HepG2 (cell line): Measurements from ENCODE around the gene IRAK2. TPM values are rescaled to one million over a fixed set of nuclear protein-coding genes. Genes with fewer than 3 reads are reported as not detected.

Source experiments
- ATAD3A ChIP-seq: sonication (generic); formaldehyde crosslinking; IDR thresholded peaks from 2 replicates; pipeline ENCODE4 v1.4.0; 2020; ENCODE audit warnings: missing genetic modification reagents
- CHD4 ChIP-seq: fragments of 200-600 bp; sonication (generic); IDR thresholded peaks from 2 replicates; pipeline ENCODE4 v1.7.0; 2017; ENCODE audit warnings: mild to moderate bottlenecking, low read length, borderline replicate concordance
- DBP ChIP-seq: sonication (generic); formaldehyde crosslinking; IDR thresholded peaks from 2 replicates; pipeline ENCODE4 v1.4.0; 2020; ENCODE audit warnings: missing genetic modification reagents; ENCODE audit errors: not compliant biosample characterization
- EEA1 ChIP-seq: sonication (generic); formaldehyde crosslinking; IDR thresholded peaks from 2 replicates; pipeline ENCODE4 v1.5.1; 2020; ENCODE audit warnings: mild to moderate bottlenecking, missing genetic modification reagents, borderline replicate concordance
- GLI4 ChIP-seq: sonication (generic); formaldehyde crosslinking; IDR thresholded peaks from 2 replicates; pipeline ENCODE4 v1.5.1; 2020; ENCODE audit warnings: missing genetic modification reagents, mild to moderate bottlenecking, moderate library complexity, borderline replicate concordance
- HHEX ChIP-seq: IDR thresholded peaks from 2 replicates; pipeline ENCODE4 v1.6.1; 2016; ENCODE audit warnings: control low read depth
- MEF2D ChIP-seq: sonication (generic); formaldehyde crosslinking; IDR thresholded peaks from 2 replicates; pipeline ENCODE4 v1.5.1; 2020; ENCODE audit warnings: mild to moderate bottlenecking, missing genetic modification reagents
- MLLT10 ChIP-seq: sonication (generic); formaldehyde crosslinking; IDR thresholded peaks from 2 replicates; pipeline ENCODE4 v1.4.0; 2020; ENCODE audit warnings: missing genetic modification reagents
- NFATC3 ChIP-seq: sonication (generic); formaldehyde crosslinking; IDR thresholded peaks from 2 replicates; pipeline ENCODE4 v1.5.1; 2020; ENCODE audit warnings: mild to moderate bottlenecking, missing genetic modification reagents
- NFYB ChIP-seq: sonication (generic); formaldehyde crosslinking; IDR thresholded peaks from 2 replicates; pipeline ENCODE4 v1.4.0; 2020; ENCODE audit warnings: missing genetic modification reagents
- RXRB ChIP-seq: IDR thresholded peaks from 2 replicates; pipeline ENCODE4 v1.6.1; 2016; ENCODE audit warnings: borderline replicate concordance, missing genetic modification reagents, missing compliant biosample characterization
- SIX1 ChIP-seq: sonication (generic); formaldehyde crosslinking; IDR thresholded peaks from 2 replicates; pipeline ENCODE4 v1.4.0; 2020; ENCODE audit warnings: missing genetic modification reagents, borderline replicate concordance
- TBL1XR1 ChIP-seq: fragments of 150-350 bp; IDR thresholded peaks from 2 replicates; pipeline ENCODE4 v1.6.1; 2014; ENCODE audit warnings: borderline replicate concordance, low read length; ENCODE audit not compliant: partially characterized antibody
- TFAP4 ChIP-seq: sonication (generic); IDR thresholded peaks from 2 replicates; pipeline ENCODE4 v1.6.1; 2016; ENCODE audit warnings: low read depth, borderline replicate concordance
- ZNF331 ChIP-seq: sonication (generic); formaldehyde crosslinking; IDR thresholded peaks from 2 replicates; pipeline ENCODE4 v1.4.0; 2020; ENCODE audit warnings: missing genetic modification reagents
- ZNF646 ChIP-seq: sonication (generic); formaldehyde crosslinking; IDR thresholded peaks from 2 replicates; pipeline ENCODE4 v1.9.0; 2021; ENCODE audit warnings: mild to moderate bottlenecking, missing genetic modification reagents
- polyA plus RNA-seq, 8 experiments: library from polyadenylated mRNA; depleted of rRNA in 3 of 8; stranded (reverse) in 7 of 8; unstranded in 1 of 8; fragments of >200 nt; fragmentation: Illumina TruSeq in 4 of 8; extraction: Trizol in 4 of 8; gene quantifications; 2 replicates each; pipeline versions ENCODE4 v1.2.1 to v1.2.3, GENCODE V29; 2011 to 2016; ENCODE audit warnings: low read depth in 4 of 8, missing spikeins in 1 of 8, mixed read lengths in 1 of 8; ENCODE audit not compliant: insufficient read depth in 1 of 8
- total RNA-seq, 5 experiments: library from RNA; depleted of rRNA; stranded (reverse); fragments of >200 nt; fragmentation: Illumina TruSeq; extraction: Trizol; gene quantifications; 2 replicates each; pipeline ENCODE4 v1.2.3, GENCODE V29; 2016; ENCODE audit warnings: low read depth in 1 of 5
- TF ChIP-seq, protein P1 (sequence below): sonication (generic); formaldehyde crosslinking; IDR thresholded peaks from 2 replicates; pipeline ENCODE4 v1.9.0; 2021; ENCODE audit warnings: missing genetic modification reagents, mild to moderate bottlenecking, borderline replicate concordance
- TF ChIP-seq, protein P2 (sequence below): sonication (generic); formaldehyde crosslinking; IDR thresholded peaks from 2 replicates; pipeline ENCODE4 v1.4.0; 2020; ENCODE audit warnings: mild to moderate bottlenecking, missing genetic modification reagents

The IRAK2 gene
- total and polyA plus RNA-seq, 2 of the 13 experiments (the other 11 are each of a cell fraction or from before 2014, with no cell fraction given), result 13.1 to 23.3 TPM

- no peak for TF ChIP-seq DBP (CRISPR knock-in tag)
- no peak for TF ChIP-seq HHEX
- peak; percentile 28; the same call in 1 of the 2 replicates for TF ChIP-seq NFYB (CRISPR knock-in tag)
- peak; percentile 46 for TF ChIP-seq TBL1XR1
- no peak for TF ChIP-seq ATAD3A (CRISPR knock-in tag)
- no peak for TF ChIP-seq GLI4
- no peak for TF ChIP-seq MLLT10 (CRISPR knock-in tag)
- TF ChIP-seq, protein P1, sequence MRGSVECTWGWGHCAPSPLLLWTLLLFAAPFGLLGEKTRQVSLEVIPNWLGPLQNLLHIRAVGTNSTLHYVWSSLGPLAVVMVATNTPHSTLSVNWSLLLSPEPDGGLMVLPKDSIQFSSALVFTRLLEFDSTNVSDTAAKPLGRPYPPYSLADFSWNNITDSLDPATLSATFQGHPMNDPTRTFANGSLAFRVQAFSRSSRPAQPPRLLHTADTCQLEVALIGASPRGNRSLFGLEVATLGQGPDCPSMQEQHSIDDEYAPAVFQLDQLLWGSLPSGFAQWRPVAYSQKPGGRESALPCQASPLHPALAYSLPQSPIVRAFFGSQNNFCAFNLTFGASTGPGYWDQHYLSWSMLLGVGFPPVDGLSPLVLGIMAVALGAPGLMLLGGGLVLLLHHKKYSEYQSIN (CRISPR knock-in tag), result no peak
- no peak for TF ChIP-seq ZNF646 (CRISPR knock-in tag)
- peak; percentile 98 for TF ChIP-seq RXRB (CRISPR knock-in tag)
- TF ChIP-seq NFATC3 (CRISPR knock-in tag), result no peak
- TF ChIP-seq, protein P2, sequence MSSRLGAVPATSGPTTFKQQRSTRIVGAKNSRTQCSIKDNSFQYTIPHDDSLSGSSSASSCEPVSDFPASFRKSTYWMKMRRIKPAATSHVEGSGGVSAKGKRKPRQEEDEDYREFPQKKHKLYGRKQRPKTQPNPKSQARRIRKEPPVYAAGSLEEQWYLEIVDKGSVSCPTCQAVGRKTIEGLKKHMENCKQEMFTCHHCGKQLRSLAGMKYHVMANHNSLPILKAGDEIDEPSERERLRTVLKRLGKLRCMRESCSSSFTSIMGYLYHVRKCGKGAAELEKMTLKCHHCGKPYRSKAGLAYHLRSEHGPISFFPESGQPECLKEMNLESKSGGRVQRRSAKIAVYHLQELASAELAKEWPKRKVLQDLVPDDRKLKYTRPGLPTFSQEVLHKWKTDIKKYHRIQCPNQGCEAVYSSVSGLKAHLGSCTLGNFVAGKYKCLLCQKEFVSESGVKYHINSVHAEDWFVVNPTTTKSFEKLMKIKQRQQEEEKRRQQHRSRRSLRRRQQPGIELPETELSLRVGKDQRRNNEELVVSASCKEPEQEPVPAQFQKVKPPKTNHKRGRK (CRISPR knock-in tag), result no peak
- no peak for TF ChIP-seq EEA1 (CRISPR knock-in tag)
- TF ChIP-seq ZNF331, result peak; percentile 93
- TF ChIP-seq TFAP4, result peak; percentile 72
- TF ChIP-seq MEF2D (CRISPR knock-in tag), result peak; percentile 86
- peak; percentile 80; the same call in 1 of the 2 replicates for TF ChIP-seq SIX1 (CRISPR knock-in tag)
- TF ChIP-seq CHD4, result no peak
These were observed 60.3 kb downstream of the IRAK2 start (continued) for GRCh38 chr3:10224794-10225665.
